ACHN (cell line): ENCODE results near the gene APOE.
A peak's percentile ranks its signal among the peaks of the same experiment; 100 is the strongest.
"Not testable (repeated sequence)": the region's sequence is repeated elsewhere in the genome, so short reads cannot be mapped to it uniquely, and the experiment has no call there.

Experiments
- DNase-seq: peaks from one replicate; pipeline ENCODE4 v3.0.0-alpha.2; 2015
- in situ Hi-C: cut with HindIII; loops from 2 replicates; pipeline ENCODE4 v1.10.0; 2017; ENCODE audit warnings: low sequenced_read_pairs, low pct_ligation_motif_present, low pct_unique_long_range_greater_than_20kb

APOE gene

GRCh38 chr19:44882619-44883397 lies 22.8 kb upstream of the APOE start:
- DNase-seq, in situ Hi-C loops: not testable (repeated sequence)

- no peak for DNase-seq
- in situ Hi-C loops = no loop called here
These were observed 21.7 kb upstream of the APOE start for GRCh38 chr19:44883922-44884321.

- in situ Hi-C loops = no loop called here
- no peak for DNase-seq
These were observed 21.0 kb upstream of the APOE start for GRCh38 chr19:44884566-44884965.

GRCh38 chr19:44886141-44886540 lies 19.5 kb upstream of the APOE start:
- no peak for DNase-seq
- in situ Hi-C loops = no loop called here

- in situ Hi-C loops = no loop called here
- DNase-seq = no peak
These were observed 17.9 kb upstream of the APOE start for GRCh38 chr19:44887648-44888047.

GRCh38 chr19:44888335-44888734 lies 17.3 kb upstream of the APOE start:
- DNase-seq, in situ Hi-C loops: not testable (repeated sequence)

- in situ Hi-C loops = no loop called here
- no peak for DNase-seq
These were observed 15.7 kb upstream of the APOE start for GRCh38 chr19:44889830-44890365.

GRCh38 chr19:44890366-44891015 lies 15.1 kb upstream of the APOE start:
- in situ Hi-C loops = no loop called here
- DNase-seq = peak; percentile 96

GRCh38 chr19:44891016-44891882 lies 14.3 kb upstream of the APOE start, which contains the start of gene TOMM40:
Gene TOMM40, plus strand, starts transcription at chr19:44891254. Its CDS starts 162 bp downstream, at chr19:44891416.
- DNase-seq = peak; percentile 98
- in situ Hi-C loops = no loop called here

GRCh38 chr19:44892932-44893331 lies 12.7 kb upstream of the APOE start:
- in situ Hi-C loops = no loop called here
- no peak for DNase-seq

GRCh38 chr19:44893332-44894051 lies 12.1 kb upstream of the APOE start:
- DNase-seq = no peak
- in situ Hi-C loops = no loop called here

GRCh38 chr19:44894052-44894400 lies 11.6 kb upstream of the APOE start:
- no peak for DNase-seq
- in situ Hi-C loops = no loop called here

GRCh38 chr19:44894946-44895345 lies 10.7 kb upstream of the APOE start:
- DNase-seq = no peak
- in situ Hi-C loops = no loop called here

- DNase-seq = no peak
- in situ Hi-C loops = no loop called here
These were observed 7.8 kb upstream of the APOE start for GRCh38 chr19:44897835-44898234.

GRCh38 chr19:44900328-44901244 lies 5.0 kb upstream of the APOE start:
- DNase-seq = no peak
- in situ Hi-C loops = no loop called here

- DNase-seq = no peak
- in situ Hi-C loops = no loop called here
These were observed 2.4 kb upstream of the APOE start for GRCh38 chr19:44903216-44903601.

GRCh38 chr19:44903602-44904425 lies 1.8 kb upstream of the APOE start:
- in situ Hi-C loops = no loop called here
- peak; percentile 54 for DNase-seq
